ENCODE data around the gene CCNYL1. TPM values are rescaled to one million over a fixed set of nuclear protein-coding genes. Genes with fewer than 3 reads are reported as not detected.
A peak's percentile ranks its signal among the peaks of the same experiment; 100 is the strongest.

CCNYL1 gene
- total RNA-seq, 2 experiments from 2014 or later = 8.7 to 11.1 TPM

DNA sequence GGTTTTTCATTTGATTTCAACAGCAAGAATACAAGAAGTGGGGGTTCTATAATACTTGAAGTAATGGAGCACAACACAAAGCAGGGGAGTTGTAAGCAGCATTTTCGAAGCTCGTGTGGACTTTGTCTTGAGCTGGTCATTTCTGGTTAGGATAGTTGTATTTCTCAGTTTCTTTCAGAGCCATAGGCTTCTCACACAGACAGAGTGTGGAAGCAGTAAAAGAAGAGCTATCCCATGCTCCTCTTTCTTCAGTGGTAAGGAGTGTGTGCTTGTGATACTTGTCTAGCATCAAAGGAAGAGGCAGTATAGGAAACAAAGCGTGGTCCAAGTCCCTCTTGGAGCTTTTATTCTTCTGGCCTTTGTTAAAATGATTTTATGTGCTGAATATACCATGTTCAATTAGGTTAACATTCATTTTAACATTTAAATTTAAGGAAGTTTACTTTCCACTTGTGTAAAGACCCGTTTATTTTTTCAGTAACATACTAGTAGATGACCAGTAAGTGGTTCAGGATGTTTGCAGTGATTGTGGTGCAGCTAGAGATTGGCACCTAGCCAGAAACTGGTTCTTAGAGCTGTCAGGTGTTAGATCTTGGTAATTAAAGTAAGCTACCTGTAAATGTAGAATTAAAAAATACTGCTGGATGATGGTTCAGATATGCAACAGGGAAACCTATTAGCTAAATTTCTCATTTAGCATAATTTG, 14.6 kb downstream of the CCNYL1 start:
- no peaks in the 10 kb centered on the region for H3K27me3 ChIP-seq (ENCODE audit: control insufficient read depth in 1 of 2, insufficient read depth in 2 of 2, low read length in 2 of 2)
- DNase-seq (peak in 5 of 14 experiments; percentile 5 to 54 (median 40)), ATAC-seq (ENCODE audit: poor library complexity) (no peak)
- no peaks in the 10 kb centered on the region for H3K27me3 Mint-ChIP-seq
- peaks cover 11% of the 10 kb centered on the region for H3K36me3 Mint-ChIP-seq (ENCODE audit: low read depth)
- intact Hi-C loops (cut with DNase I, micrococcal nuclease) = no loop called here
- POLR2A ChIA-PET = interaction anchor here (1.3 to 3.5 kb wide), 4 partner anchors 10 to 196 kb away, joined by 3 to 36 read pairs (median 5); partner anchors contain the start of genes CCNYL1 and CREB1
- CTCF ChIA-PET = interaction anchor here (0.9 to 1.0 kb wide), 2 partner anchors 9 to 21 kb away, joined by 3 read pairs; no protein-coding TSS in a partner anchor
- no peaks in the 10 kb centered on the region for H3K9me3 ChIP-seq (ENCODE audit: control insufficient read depth in 1 of 2, insufficient read depth in 1 of 2, low read length in 2 of 2)
- H3K9me3 Mint-ChIP-seq = no peaks in the 10 kb centered on the region
- no peak overlapping the region for H3K4me3 Mint-ChIP-seq
- H3K27ac ChIP-seq (ENCODE audit: low read depth in 1 of 2, low read length in 2 of 2) = no peak overlapping the region
- TF ChIP-seq CTCF (IDR thresholded peaks at IDR 0.05) = no peak
- no peak overlapping the region for H3K4me3 ChIP-seq (ENCODE audit: low read length)
- H3K4me1 ChIP-seq (ENCODE audit: insufficient read depth, low read length) = no peaks in the 10 kb centered on the region
- peaks cover 2% of the 10 kb centered on the region for H3K36me3 ChIP-seq (ENCODE audit: insufficient read depth, low read length)
- peaks cover 47% of the 10 kb centered on the region for H3K4me1 Mint-ChIP-seq (ENCODE audit: low read depth)
- no peak overlapping the region for H3K27ac Mint-ChIP-seq

DNA sequence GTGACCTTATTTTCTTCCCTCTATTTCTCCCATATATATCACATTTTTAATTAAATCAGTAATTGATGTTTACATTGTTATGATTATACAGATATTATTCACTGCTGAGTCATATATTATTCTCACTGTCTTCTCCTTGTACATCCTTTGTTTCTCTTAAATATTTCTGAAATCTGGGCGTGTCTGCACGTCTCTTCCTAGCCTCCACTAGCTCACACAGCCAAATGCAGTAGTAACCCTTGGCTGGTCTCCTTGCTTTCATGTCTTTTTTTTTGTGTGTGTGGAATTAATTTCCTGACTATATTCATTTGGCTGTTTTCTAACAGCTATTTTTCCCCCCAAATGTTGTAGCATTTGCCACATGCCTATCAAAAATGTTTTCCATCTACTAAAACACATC, 15.8 kb downstream of the CCNYL1 start:
- CTCF ChIA-PET = interaction anchor here (1.0 kb wide), 1 partner anchor 10 kb away, joined by 3 read pairs; no protein-coding TSS in a partner anchor
- POLR2A ChIA-PET = interaction anchor here (0.6 to 3.5 kb wide), 6 partner anchors 9 to 197 kb away, joined by 3 to 36 read pairs (median 4); partner anchors contain the start of genes CCNYL1, CREB1 and METTL21A
- Histone ChIP-seq H3K36me3 (ENCODE audit: insufficient read depth, low read length) (peaks cover 2% of the 10 kb centered on the region), H3K27me3 (ENCODE audit: control insufficient read depth in 1 of 2, insufficient read depth in 2 of 2, low read length in 2 of 2) (no peaks in the 10 kb centered on the region), H3K27ac (ENCODE audit: low read depth in 1 of 2, low read length in 2 of 2) (no peak overlapping the region), H3K9me3 (ENCODE audit: control insufficient read depth in 1 of 2, insufficient read depth in 1 of 2, low read length in 2 of 2) (no peaks in the 10 kb centered on the region), H3K4me3 (ENCODE audit: low read length) (no peak overlapping the region), H3K4me1 (ENCODE audit: insufficient read depth, low read length) (no peaks in the 10 kb centered on the region)
- peaks cover 45% of the 10 kb centered on the region for H3K4me1 Mint-ChIP-seq (ENCODE audit: low read depth)
- H3K36me3 Mint-ChIP-seq (ENCODE audit: low read depth) = peaks cover 11% of the 10 kb centered on the region
- H3K27me3 Mint-ChIP-seq = no peaks in the 10 kb centered on the region
- ATAC-seq (ENCODE audit: poor library complexity) (no peak), DNase-seq (no peak)
- no peaks in the 10 kb centered on the region for H3K9me3 Mint-ChIP-seq
- no peak overlapping the region for H3K4me3 Mint-ChIP-seq
- no peak for TF ChIP-seq CTCF (IDR thresholded peaks at IDR 0.05)
- intact Hi-C loops (cut with DNase I, micrococcal nuclease) = no loop called here
- no peak overlapping the region for H3K27ac Mint-ChIP-seq

DNA sequence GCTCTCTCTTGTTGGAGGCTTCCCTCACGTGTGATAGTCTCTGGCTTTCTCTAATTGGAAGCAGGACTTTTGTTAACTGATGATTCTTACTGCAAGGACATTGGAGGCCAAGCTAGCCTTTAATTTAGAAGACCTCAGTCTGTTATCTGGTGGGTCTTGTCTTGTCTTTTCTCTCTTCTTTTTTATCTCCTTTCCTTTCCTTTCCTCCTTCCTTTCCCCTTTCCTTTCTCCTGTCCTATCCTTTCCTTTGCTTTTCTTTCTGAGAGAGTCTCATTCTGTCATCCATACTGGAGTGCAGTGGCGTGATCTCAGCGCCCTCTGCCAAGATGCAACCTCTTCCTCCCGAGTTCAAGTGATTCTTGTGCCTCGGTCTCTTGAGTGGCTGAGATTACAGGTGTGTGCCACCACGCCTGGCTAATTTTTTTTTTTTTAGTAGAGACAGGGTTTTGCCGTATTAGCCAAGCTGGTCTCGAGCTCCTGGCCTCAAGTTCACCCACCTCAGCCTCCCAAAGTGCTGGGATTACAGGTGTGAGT, 18.1 kb downstream of the CCNYL1 start:
- Histone ChIP-seq H3K27ac (ENCODE audit: low read depth in 1 of 2, low read length in 2 of 2) (no peak overlapping the region), H3K27me3 (ENCODE audit: control insufficient read depth in 1 of 2, insufficient read depth in 2 of 2, low read length in 2 of 2) (no peaks in the 10 kb centered on the region), H3K36me3 (ENCODE audit: insufficient read depth, low read length) (peaks cover 9% of the 10 kb centered on the region), H3K9me3 (ENCODE audit: control insufficient read depth in 1 of 2, insufficient read depth in 1 of 2, low read length in 2 of 2) (no peaks in the 10 kb centered on the region), H3K4me3 (ENCODE audit: low read length) (no peak overlapping the region), H3K4me1 (ENCODE audit: insufficient read depth, low read length) (no peaks in the 10 kb centered on the region)
- Mint-ChIP-seq H3K9me3 (no peaks in the 10 kb centered on the region), H3K36me3 (ENCODE audit: low read depth) (peaks cover 22% of the 10 kb centered on the region), H3K4me1 (ENCODE audit: low read depth) (peaks cover 31% of the 10 kb centered on the region), H3K4me3 (no peak overlapping the region), H3K27ac (no peak overlapping the region), H3K27me3 (no peaks in the 10 kb centered on the region)
- POLR2A ChIA-PET = no interaction called here
- ATAC-seq (ENCODE audit: poor library complexity) (no peak), DNase-seq (no peak)
- CTCF ChIA-PET = no interaction called here
- intact Hi-C loops (cut with DNase I, micrococcal nuclease) = no loop called here
- no peak for TF ChIP-seq CTCF (IDR thresholded peaks at IDR 0.05)
